PC-3 (cell line): ENCODE measurements around the gene CEBPG. TPM values are rescaled to one million over a fixed set of nuclear protein-coding genes. Genes with fewer than 3 reads are reported as not detected.

ENCODE experiments used
- ATAC-seq: fragments of 200-7000 bp; cut with Tn5 transposase; 2 replicates; pipeline ENCODE4 v1.9.1; 2020; ENCODE audit warnings: mild to moderate bottlenecking, moderate library complexity
- BruUV-seq: library from RNA; stranded (reverse); fragments of 400-500 nt; replicated peaks from 2 replicates; lab custom pipeline; 2021; lab: Mats Ljungman, UMichigan
- CTCF ChIA-PET: fragments of 300-600 bp; sonication (Branson Sonifier 250); formaldehyde crosslinking; loops from one replicate; lab custom pipeline; 2022; ENCODE audit warnings: antibody characterized with exemption; lab: Charles Lee
- POLR2A ChIA-PET: fragments of 300-600 bp; sonication (Branson Sonifier 250); formaldehyde crosslinking; loops from one replicate; lab custom pipeline; 2022; ENCODE audit warnings: antibody characterized with exemption; ENCODE audit not compliant: unreplicated experiment; lab: Charles Lee
- DNase-seq: peaks from one replicate; pipeline ENCODE4 v3.0.0-alpha.2; 2015
- H2AFZ ChIP-seq: fragments of 300-600 bp; sonication (generic); 2 replicates; pipeline ENCODE4 v1.6.0; 2016; ENCODE audit warnings: antibody characterized with exemption, low read length
- H3F3A ChIP-seq: fragments of 300-600 bp; sonication (generic); one replicate; pipeline ENCODE4 v1.6.0; 2017; ENCODE audit warnings: antibody characterized with exemption, low read length, control low read depth, mild to moderate bottlenecking; ENCODE audit not compliant: unreplicated experiment
- H3K27ac ChIP-seq: fragments of 300-600 bp; sonication (generic); 2 replicates; pipeline ENCODE4 v1.5.1; 2016; ENCODE audit warnings: mild to moderate bottlenecking, low read length
- H3K27me3 ChIP-seq: fragments of 300-600 bp; sonication (generic); 2 replicates; pipeline ENCODE4 v1.6.1; 2016; ENCODE audit warnings: low read length, mixed read lengths
- H3K36me3 ChIP-seq: fragments of 300-600 bp; sonication (generic); 2 replicates; pipeline ENCODE4 v1.6.1; 2016; ENCODE audit warnings: low read depth, mixed run types, low read length, mixed read lengths
- H3K4me1 ChIP-seq: fragments of 300-600 bp; sonication (generic); 2 replicates; pipeline ENCODE4 v1.5.1; 2016; ENCODE audit warnings: low read length; ENCODE audit not compliant: insufficient read depth
- H3K4me2 ChIP-seq: fragments of 300-600 bp; sonication (generic); 2 replicates; pipeline ENCODE4 v1.6.0; 2016; ENCODE audit warnings: low read length
- H3K4me3 ChIP-seq: fragments of 300-600 bp; sonication (generic); 2 replicates; pipeline ENCODE4 v1.5.1; 2016; ENCODE audit warnings: mild to moderate bottlenecking, low read length, mixed read lengths
- H3K79me2 ChIP-seq: fragments of 300-600 bp; sonication (generic); 2 replicates; pipeline ENCODE4 v1.6.1; 2017; ENCODE audit warnings: low read length, mixed read lengths
- H3K9ac ChIP-seq: fragments of 300-600 bp; sonication (generic); 2 replicates; pipeline ENCODE4 v1.6.0; 2016; ENCODE audit warnings: mild to moderate bottlenecking, low read length
- H3K9me2 ChIP-seq: fragments of 300-600 bp; sonication (generic); replicated peaks from 2 replicates; pipeline ENCODE4 v1.6.1; 2016; ENCODE audit warnings: mixed run types, low read length, mixed read lengths
- H3K9me3 ChIP-seq: fragments of 300-600 bp; sonication (generic); 2 replicates; pipeline ENCODE4 v1.6.1; 2016; ENCODE audit warnings: low read length, mixed read lengths
- H4K20me1 ChIP-seq: fragments of 300-600 bp; sonication (generic); 2 replicates; pipeline ENCODE4 v1.6.1; 2016; ENCODE audit warnings: low read length, mixed read lengths
- CTCF ChIP-seq: fragments of 300-600 bp; sonication (generic); conservative IDR thresholded peaks from 2 replicates; pipeline ENCODE4 v1.5.1; 2017; ENCODE audit warnings: antibody characterized with exemption, low read depth, mild to moderate bottlenecking, low read length
- EZH2 ChIP-seq: fragments of 300-600 bp; sonication (generic); IDR thresholded peaks from one replicate; pipeline ENCODE4 v1.6.1; 2017; ENCODE audit warnings: antibody characterized with exemption, mild to moderate bottlenecking, low read length; ENCODE audit not compliant: unreplicated experiment
- EZH2phosphoT487 ChIP-seq: fragments of 300-600 bp; sonication (generic); IDR thresholded peaks from 2 replicates; pipeline ENCODE4 v1.6.1; 2018; ENCODE audit warnings: mild to moderate bottlenecking, antibody characterized with exemption, low read length, borderline replicate concordance
- intact Hi-C: fragments of 100-400 bp; cut with micrococcal nuclease; formaldehyde crosslinking; loops from 2 replicates; pipeline ENCODE4 v1.9.0; 2023
- total RNA-seq: library from RNA; depleted of rRNA; stranded (reverse); fragments of >200 nt; gene quantifications from 2 replicates; pipeline ENCODE4 v1.2.3, GENCODE V29; 2014

The CEBPG gene
- total RNA-seq, 1 experiment from 2014 or later: 24.6 TPM

- TF ChIP-seq EZH2 (no peak), EZH2phosphoT487 (no peak), CTCF (no peak)
- intact Hi-C loops: loop anchor here (5.0 kb wide), 1 partner anchor 76 kb away; the partner anchor contains the start of gene CEBPA
- no TSS peak for BruUV-seq
- H3K27ac ChIP-seq: 0 out of 2 replicates have a peak overlapping the region, but pooled peaks have one; percentile 77
- H3K27me3 ChIP-seq: no peaks in the 10 kb centered on the region
- peaks cover 30% of the 10 kb centered on the region for H3K4me1 ChIP-seq
- POLR2A ChIA-PET: no interaction called here
- H3K9ac ChIP-seq: no peak overlapping the region
- no peaks in the 10 kb centered on the region for H3K9me2 ChIP-seq
- peaks cover 62% of the 10 kb centered on the region for H4K20me1 ChIP-seq
- peak overlapping the region; percentile 93; the same call in 1 of the 2 replicates for H3K4me2 ChIP-seq
- no peaks in the 10 kb centered on the region for H3F3A ChIP-seq
- DNase-seq (no peak), ATAC-seq (no peak)
- no peak overlapping the region for H3K4me3 ChIP-seq
- H3K9me3 ChIP-seq: no peaks in the 10 kb centered on the region
- peaks cover 83% of the 10 kb centered on the region for H3K79me2 ChIP-seq
- H2AFZ ChIP-seq: no peak overlapping the region
- CTCF ChIA-PET: interaction anchor here (0.5 kb wide), 1 partner anchor 65 kb away, joined by 3 read pairs; no protein-coding TSS in a partner anchor
- H3K36me3 ChIP-seq: peaks cover 7% of the 10 kb centered on the region
Observed at GRCh38 chr19:33377586-33378475, 4.3 kb downstream of the CEBPG start.

- Histone ChIP-seq H2AFZ (no peak overlapping the region), H3F3A (no peaks in the 10 kb centered on the region), H3K9ac (no peak overlapping the region), H3K27ac (no peak overlapping the region), H3K79me2 (peaks cover 86% of the 10 kb centered on the region), H3K27me3 (no peaks in the 10 kb centered on the region), H3K36me3 (peaks cover 7% of the 10 kb centered on the region), H3K4me3 (no peak overlapping the region), H4K20me1 (peaks cover 61% of the 10 kb centered on the region), H3K4me2 (no peak overlapping the region), H3K9me3 (no peaks in the 10 kb centered on the region), H3K9me2 (no peaks in the 10 kb centered on the region), H3K4me1 (peaks cover 30% of the 10 kb centered on the region)
- ChIA-PET POLR2A (no interaction called here), CTCF (no interaction called here)
- DNase-seq: no peak
- BruUV-seq: no TSS peak
- intact Hi-C loops: loop anchor here (5.0 kb wide), 1 partner anchor 77 kb away; the partner anchor contains the start of gene CEBPA
- ATAC-seq: no peak
- TF ChIP-seq CTCF (no peak), EZH2 (no peak), EZH2phosphoT487 (no peak)
Observed at GRCh38 chr19:33379151-33379829, 5.8 kb downstream of the CEBPG start.
